ENCODE data around the gene CNR2. TPM values are rescaled to one million over a fixed set of nuclear protein-coding genes. Genes with fewer than 3 reads are reported as not detected.

Gene CNR2
- not detected in 2 replicates for polyA plus RNA-seq (2011; rRNA removed)
- not detected in 2 replicates for polyA plus RNA-seq (2012; cell fraction: cytosol; rRNA removed)
- polyA plus RNA-seq (2012; cell fraction: nucleus; rRNA removed) = not detected in 2 replicates
- not detected in 3 replicates for polyA plus RNA-seq (2017; fragmentation: RNase III; extraction: RNeasy Plus Mini Kit Qiagen cat#74134 plus additional on column Dnase treatment)
- not detected in 2 replicates for polyA minus RNA-seq (2011; rRNA and poly(A)+ RNA removed)

- H3K27ac ChIP-seq = no peak within 1 kb of the TSS
- no peak for DNase-seq (ENCODE audit: low read depth in 1 of 2, low spot score in 1 of 2)
- TF ChIP-seq CHD2 (IDR thresholded peaks at IDR 0.05; ENCODE audit: low read length, partially characterized antibody) = no peak
- TF ChIP-seq CHD4 (IDR thresholded peaks at IDR 0.05; ENCODE audit: borderline replicate concordance) = no peak
- ATAC-seq = no peak
- H3K4me2 ChIP-seq = no peak within 1 kb of the TSS
- no peak within 1 kb of the TSS for H3K4me3 ChIP-seq
- no peaks in the 10 kb centered on the region for H3K9me3 ChIP-seq
- POLR2A ChIA-PET = interaction anchor here (0.5 kb wide), 1 partner anchor 135 kb away, joined by 4 read pairs; the partner anchor contains the start of gene PITHD1
- CTCF ChIA-PET = interaction anchor here (1.2 to 1.3 kb wide), 2 partner anchors 11 to 142 kb away, joined by 3 to 4 read pairs; no protein-coding TSS in a partner anchor
- 63% methylated on average over 7 of the region's 7 CpGs for WGBS (ENCODE audit: missing lambda C conversion rate)
- no peak for FAIRE-seq
- no peaks in the 10 kb centered on the region for H3K4me1 ChIP-seq
These were observed at the start of gene CNR2 for GRCh38 chr1:23913212-23913880. Gene CNR2, minus strand, starts transcription at chr1:23913362. Its CDS starts 37,745 bp downstream, at chr1:23875617.

DNA sequence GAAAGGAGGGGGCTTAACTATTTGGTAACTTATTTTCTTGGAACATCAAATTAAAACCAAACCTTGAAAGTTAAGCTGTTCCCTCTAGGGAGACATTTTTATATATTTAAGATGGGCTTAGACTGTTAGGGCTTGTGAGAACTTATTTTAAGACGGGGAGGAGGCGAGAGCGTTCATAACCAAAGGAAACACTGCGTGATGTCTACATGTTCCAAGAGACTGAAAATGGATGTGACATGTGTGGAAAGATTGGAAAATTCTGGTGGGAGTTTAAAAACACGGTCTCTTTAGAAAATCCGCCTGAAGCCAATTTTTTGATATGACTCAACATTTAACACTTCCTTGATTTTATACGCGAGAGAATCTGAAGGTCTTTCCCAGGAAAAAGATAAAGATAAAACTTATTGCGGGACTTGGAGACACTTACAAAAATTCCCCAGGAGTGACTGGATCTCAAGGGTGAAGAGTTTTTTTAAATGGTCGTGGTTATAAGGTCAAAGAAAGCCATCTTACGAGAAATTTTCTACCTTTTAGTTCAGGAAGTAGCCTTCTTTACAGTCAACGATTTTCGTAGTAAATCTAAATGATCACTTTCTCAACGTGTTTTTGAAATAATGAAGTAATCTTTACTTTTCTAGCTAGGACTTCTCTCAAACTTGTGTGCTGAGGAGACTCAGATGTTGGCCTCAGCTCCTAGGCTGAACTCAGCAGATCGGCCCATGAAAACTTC is 47.3 kb upstream of the CNR2 start:
- WGBS (ENCODE audit: missing lambda C conversion rate) = 2% methylated on average over 15 of the region's 15 CpGs
- peak overlapping the region; percentile 97 to 100 for H3K27ac ChIP-seq
- H3K4me1 ChIP-seq = peaks cover 41% of the 10 kb centered on the region
- CTCF ChIA-PET = interaction anchor here (0.5 to 2.1 kb wide), 4 partner anchors 11 to 84 kb away, joined by 3 to 8 read pairs (median 4); no protein-coding TSS in a partner anchor
- TF ChIP-seq SREBF2 (IDR thresholded peaks at IDR 0.05) (no peak), EHF (CRISPR knock-in tag; IDR thresholded peaks at IDR 0.05) (no peak)
- FAIRE-seq = no peak
- H3K4me3 ChIP-seq = peak overlapping the region; percentile 92
- DNase-seq (ENCODE audit: low read depth in 1 of 2, low spot score in 1 of 2) = no peak
- H3K4me2 ChIP-seq = peak overlapping the region; percentile 88
- no peaks in the 10 kb centered on the region for H3K9me3 ChIP-seq
- no peak for ATAC-seq
- POLR2A ChIA-PET = interaction anchor here (1.3 to 1.9 kb wide), 5 partner anchors 9 to 160 kb away, joined by 3 to 7 read pairs (median 4); partner anchors contain the start of genes GALE and SRSF10

DNA sequence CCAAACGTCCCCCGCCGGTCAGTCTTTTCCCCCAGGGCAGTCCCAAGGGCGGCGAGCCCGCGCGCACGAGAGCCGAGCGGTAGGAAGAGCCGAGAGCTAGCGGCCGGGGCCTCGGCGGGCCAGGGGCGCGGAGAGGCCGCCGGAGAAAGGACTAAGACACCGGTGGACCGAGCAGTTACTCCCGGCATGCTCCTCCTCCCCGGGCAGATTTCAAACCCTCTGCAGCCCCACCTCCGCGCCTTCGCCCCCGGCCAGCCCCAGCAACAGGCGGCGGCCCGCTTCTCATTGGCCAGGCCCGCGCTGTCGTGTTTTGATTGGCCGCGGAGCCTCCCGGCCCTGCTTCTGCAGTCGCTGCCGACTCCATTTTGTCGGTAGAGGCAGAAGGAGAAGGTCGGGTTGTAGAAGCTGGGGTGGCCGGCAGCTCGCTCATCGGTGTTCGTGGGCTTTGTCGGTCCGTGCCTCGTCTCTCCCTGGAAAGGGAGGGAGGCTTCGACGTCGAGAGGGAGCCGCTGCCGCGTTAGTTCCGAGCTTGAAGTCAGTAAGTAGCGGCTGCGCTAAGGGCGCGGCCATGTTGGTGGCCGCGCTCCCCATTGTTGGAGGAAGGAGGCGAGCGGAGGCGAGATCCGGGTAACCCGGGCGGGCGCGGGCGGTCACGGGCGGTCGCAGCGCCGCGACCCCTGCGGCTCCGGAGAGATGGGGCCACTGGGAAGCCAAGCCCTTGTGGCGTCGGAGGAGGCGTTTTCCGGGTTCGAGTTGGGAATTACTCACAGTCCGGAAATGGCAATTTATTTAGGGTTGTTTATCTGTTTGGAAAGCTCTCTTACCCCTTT is 46.5 kb upstream of the CNR2 start, which contains the start of gene PNRC2:
PNRC2 (plus strand) TSS at position 368 of the 830 bp plus-strand sequence. CDS start 1,630 bp downstream, outside the sequence.
- DNase-seq (ENCODE audit: low read depth in 1 of 2, low spot score in 1 of 2) (peak; percentile 92 to 94), ATAC-seq (peak; percentile 94 to 96), FAIRE-seq (no peak)
- ChIA-PET CTCF (interaction anchor here (0.5 to 2.1 kb wide), 3 partner anchors 11 to 83 kb away, joined by 3 to 8 read pairs (median 5); no protein-coding TSS in a partner anchor), POLR2A (interaction anchor here (1.3 to 1.9 kb wide), 5 partner anchors 8 to 159 kb away, joined by 3 to 6 read pairs (median 4); partner anchors contain the start of gene GALE)
- H3K4me1 ChIP-seq = peaks cover 42% of the 10 kb centered on the region
- WGBS (ENCODE audit: missing lambda C conversion rate) = under 1% methylated on average over 42 of the region's 84 CpGs
- no peaks in the 10 kb centered on the region for H3K9me3 ChIP-seq
- H3K4me3 ChIP-seq = peak within 1 kb of the TSS; percentile 92
- peak within 1 kb of the TSS; percentile 91 for H3K4me2 ChIP-seq
- peak within 1 kb of the TSS; percentile 97 to 100 for H3K27ac ChIP-seq
- TF ChIP-seq MYC (IDR thresholded peaks at IDR 0.05; ENCODE audit: borderline replicate concordance, low read length) = no peak
- TF ChIP-seq NR3C1 (IDR thresholded peaks at IDR 0.05) = no peak
- TF ChIP-seq, protein P1, sequence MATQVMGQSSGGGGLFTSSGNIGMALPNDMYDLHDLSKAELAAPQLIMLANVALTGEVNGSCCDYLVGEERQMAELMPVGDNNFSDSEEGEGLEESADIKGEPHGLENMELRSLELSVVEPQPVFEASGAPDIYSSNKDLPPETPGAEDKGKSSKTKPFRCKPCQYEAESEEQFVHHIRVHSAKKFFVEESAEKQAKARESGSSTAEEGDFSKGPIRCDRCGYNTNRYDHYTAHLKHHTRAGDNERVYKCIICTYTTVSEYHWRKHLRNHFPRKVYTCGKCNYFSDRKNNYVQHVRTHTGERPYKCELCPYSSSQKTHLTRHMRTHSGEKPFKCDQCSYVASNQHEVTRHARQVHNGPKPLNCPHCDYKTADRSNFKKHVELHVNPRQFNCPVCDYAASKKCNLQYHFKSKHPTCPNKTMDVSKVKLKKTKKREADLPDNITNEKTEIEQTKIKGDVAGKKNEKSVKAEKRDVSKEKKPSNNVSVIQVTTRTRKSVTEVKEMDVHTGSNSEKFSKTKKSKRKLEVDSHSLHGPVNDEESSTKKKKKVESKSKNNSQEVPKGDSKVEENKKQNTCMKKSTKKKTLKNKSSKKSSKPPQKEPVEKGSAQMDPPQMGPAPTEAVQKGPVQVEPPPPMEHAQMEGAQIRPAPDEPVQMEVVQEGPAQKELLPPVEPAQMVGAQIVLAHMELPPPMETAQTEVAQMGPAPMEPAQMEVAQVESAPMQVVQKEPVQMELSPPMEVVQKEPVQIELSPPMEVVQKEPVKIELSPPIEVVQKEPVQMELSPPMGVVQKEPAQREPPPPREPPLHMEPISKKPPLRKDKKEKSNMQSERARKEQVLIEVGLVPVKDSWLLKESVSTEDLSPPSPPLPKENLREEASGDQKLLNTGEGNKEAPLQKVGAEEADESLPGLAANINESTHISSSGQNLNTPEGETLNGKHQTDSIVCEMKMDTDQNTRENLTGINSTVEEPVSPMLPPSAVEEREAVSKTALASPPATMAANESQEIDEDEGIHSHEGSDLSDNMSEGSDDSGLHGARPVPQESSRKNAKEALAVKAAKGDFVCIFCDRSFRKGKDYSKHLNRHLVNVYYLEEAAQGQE (IDR thresholded peaks at IDR 0.05) = no peak; the same call in 1 of the 2 replicates
- TF ChIP-seq CBX2 (IDR thresholded peaks at IDR 0.05; ENCODE audit: borderline replicate concordance, low read depth) = no peak
- no peak for TF ChIP-seq TFCP2L1 (CRISPR knock-in tag; IDR thresholded peaks at IDR 0.05)
- TF ChIP-seq RCOR1 (IDR thresholded peaks at IDR 0.05; ENCODE audit: low read depth, low read length) = no peak
- no peak for TF ChIP-seq FOSL2 (IDR thresholded peaks at IDR 0.05)
- TF ChIP-seq FOSL2 (CRISPR knock-in tag; IDR thresholded peaks at IDR 0.05) = no peak
- no peak for TF ChIP-seq CBX8 (IDR thresholded peaks at IDR 0.05)
- TF ChIP-seq, protein P2, sequence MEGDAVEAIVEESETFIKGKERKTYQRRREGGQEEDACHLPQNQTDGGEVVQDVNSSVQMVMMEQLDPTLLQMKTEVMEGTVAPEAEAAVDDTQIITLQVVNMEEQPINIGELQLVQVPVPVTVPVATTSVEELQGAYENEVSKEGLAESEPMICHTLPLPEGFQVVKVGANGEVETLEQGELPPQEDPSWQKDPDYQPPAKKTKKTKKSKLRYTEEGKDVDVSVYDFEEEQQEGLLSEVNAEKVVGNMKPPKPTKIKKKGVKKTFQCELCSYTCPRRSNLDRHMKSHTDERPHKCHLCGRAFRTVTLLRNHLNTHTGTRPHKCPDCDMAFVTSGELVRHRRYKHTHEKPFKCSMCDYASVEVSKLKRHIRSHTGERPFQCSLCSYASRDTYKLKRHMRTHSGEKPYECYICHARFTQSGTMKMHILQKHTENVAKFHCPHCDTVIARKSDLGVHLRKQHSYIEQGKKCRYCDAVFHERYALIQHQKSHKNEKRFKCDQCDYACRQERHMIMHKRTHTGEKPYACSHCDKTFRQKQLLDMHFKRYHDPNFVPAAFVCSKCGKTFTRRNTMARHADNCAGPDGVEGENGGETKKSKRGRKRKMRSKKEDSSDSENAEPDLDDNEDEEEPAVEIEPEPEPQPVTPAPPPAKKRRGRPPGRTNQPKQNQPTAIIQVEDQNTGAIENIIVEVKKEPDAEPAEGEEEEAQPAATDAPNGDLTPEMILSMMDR (IDR thresholded peaks at IDR 0.05) = no peak
- TF ChIP-seq MAFK (IDR thresholded peaks at IDR 0.05; ENCODE audit: partially characterized antibody) = no peak
- peak; percentile 98 for TF ChIP-seq RFX5 (IDR thresholded peaks at IDR 0.05)
- TF ChIP-seq SMC3 (IDR thresholded peaks at IDR 0.05) = no peak
- TF ChIP-seq, protein P3, sequence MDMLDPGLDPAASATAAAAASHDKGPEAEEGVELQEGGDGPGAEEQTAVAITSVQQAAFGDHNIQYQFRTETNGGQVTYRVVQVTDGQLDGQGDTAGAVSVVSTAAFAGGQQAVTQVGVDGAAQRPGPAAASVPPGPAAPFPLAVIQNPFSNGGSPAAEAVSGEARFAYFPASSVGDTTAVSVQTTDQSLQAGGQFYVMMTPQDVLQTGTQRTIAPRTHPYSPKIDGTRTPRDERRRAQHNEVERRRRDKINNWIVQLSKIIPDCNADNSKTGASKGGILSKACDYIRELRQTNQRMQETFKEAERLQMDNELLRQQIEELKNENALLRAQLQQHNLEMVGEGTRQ (IDR thresholded peaks at IDR 0.05) = no peak
- TF ChIP-seq JUNB (IDR thresholded peaks at IDR 0.05) = no peak
- TF ChIP-seq RAD21 (conservative IDR thresholded peaks at IDR 0.05 in 1 of 2, IDR thresholded peaks at IDR 0.05 in 1 of 2) = no peak; a peak in 1 of 5 replicates
- no peak for TF ChIP-seq HOXA7 (CRISPR knock-in tag; IDR thresholded peaks at IDR 0.05)
- TF ChIP-seq PHF8 (IDR thresholded peaks at IDR 0.05; ENCODE audit: borderline replicate concordance, low read depth) = peak; percentile 67; the same call in 1 of the 2 replicates
- TF ChIP-seq EP300 (IDR thresholded peaks at IDR 0.05) = no peak

Data from A549 (cell line).